GM12878 (cell line): Measurements from ENCODE around the gene SIK2.

ENCODE experiments used
- CUX1 ChIP-seq: IDR thresholded peaks from 2 replicates; pipeline ENCODE4 v1.6.1; 2012; ENCODE audit warnings: improper control_type of control experiment, low read depth, low read length; ENCODE audit not compliant: insufficient replicate concordance
- EGR1 ChIP-seq, 2 experiments: IDR thresholded peaks; 1 replicate in 1 of 2; 2 replicates in 1 of 2; pipeline ENCODE4 v1.6.1; 2011 to 2012; ENCODE audit warnings: low read depth in 2 of 2, low read length in 2 of 2, borderline replicate concordance in 1 of 2, mild to moderate bottlenecking in 1 of 2, moderate library complexity in 1 of 2
- EZH2 ChIP-seq: IDR thresholded peaks from 2 replicates; pipeline ENCODE4 v1.6.1; 2012; ENCODE audit warnings: low read depth, mild to moderate bottlenecking, control low read depth, inconsistent platforms, low read length, borderline replicate concordance; ENCODE audit not compliant: control insufficient read depth
- MAX ChIP-seq: IDR thresholded peaks from 2 replicates; pipeline ENCODE4 v1.6.1; 2012; ENCODE audit warnings: low read depth, low read length, improper control_type of control experiment
- PBX3 ChIP-seq: IDR thresholded peaks from 2 replicates; pipeline ENCODE4 v1.6.1; 2011; ENCODE audit warnings: mild to moderate bottlenecking, low read depth, low read length, moderate library complexity; ENCODE audit not compliant: insufficient replicate concordance
- POLR2A ChIP-seq: IDR thresholded peaks from 2 replicates; pipeline ENCODE4 v1.6.1; 2011; ENCODE audit warnings: low read depth, mild to moderate bottlenecking, low read length
- SIX5 ChIP-seq: IDR thresholded peaks from 2 replicates; pipeline ENCODE4 v1.6.1; 2011; ENCODE audit warnings: mild to moderate bottlenecking, low read depth, low read length, moderate library complexity; ENCODE audit not compliant: severe bottlenecking
- SMC3 ChIP-seq: IDR thresholded peaks from 2 replicates; pipeline ENCODE4 v1.6.1; 2011; ENCODE audit warnings: low read length, improper control_type of control experiment, borderline replicate concordance
- ZBTB11 ChIP-seq: fragments of 450-650 bp; formaldehyde crosslinking; IDR thresholded peaks from 2 replicates; pipeline ENCODE4 v1.5.0; 2022; ENCODE audit warnings: mild to moderate bottlenecking, missing genetic modification characterization
- ZBTB33 ChIP-seq: fragments of 450-650 bp; IDR thresholded peaks from 2 replicates; pipeline ENCODE4 v1.6.1; 2017; ENCODE audit warnings: mild to moderate bottlenecking
- ZNF274 ChIP-seq: IDR thresholded peaks from one replicate; pipeline ENCODE4 v1.8.0; 2011; ENCODE audit not compliant: insufficient read length, insufficient read depth

GRCh38 chr11:111655924-111656323, 53.7 kb downstream of the SIK2 start:
- no peak for TF ChIP-seq MAX
- TF ChIP-seq EZH2 = no peak
- no peak for TF ChIP-seq ZBTB33
- no peak for TF ChIP-seq SIX5
- no peak for TF ChIP-seq CUX1
- TF ChIP-seq ZNF274 = no peak
- TF ChIP-seq SMC3 = no peak
- TF ChIP-seq ZBTB11 (CRISPR knock-in tag) = no peak
- TF ChIP-seq POLR2A = no peak
- TF ChIP-seq PBX3 = no peak
- no peak for TF ChIP-seq EGR1 (IDR thresholded peaks at IDR 0.05; ENCODE audit: borderline replicate concordance in 1 of 2, low read depth in 2 of 2, low read length in 2 of 2)
